ENCODE results near the gene SQSTM1.
"Not testable (repeated sequence)": the region's sequence is repeated elsewhere in the genome, so short reads cannot be mapped to it uniquely, and the experiment has no call there.

Gene SQSTM1

DNA sequence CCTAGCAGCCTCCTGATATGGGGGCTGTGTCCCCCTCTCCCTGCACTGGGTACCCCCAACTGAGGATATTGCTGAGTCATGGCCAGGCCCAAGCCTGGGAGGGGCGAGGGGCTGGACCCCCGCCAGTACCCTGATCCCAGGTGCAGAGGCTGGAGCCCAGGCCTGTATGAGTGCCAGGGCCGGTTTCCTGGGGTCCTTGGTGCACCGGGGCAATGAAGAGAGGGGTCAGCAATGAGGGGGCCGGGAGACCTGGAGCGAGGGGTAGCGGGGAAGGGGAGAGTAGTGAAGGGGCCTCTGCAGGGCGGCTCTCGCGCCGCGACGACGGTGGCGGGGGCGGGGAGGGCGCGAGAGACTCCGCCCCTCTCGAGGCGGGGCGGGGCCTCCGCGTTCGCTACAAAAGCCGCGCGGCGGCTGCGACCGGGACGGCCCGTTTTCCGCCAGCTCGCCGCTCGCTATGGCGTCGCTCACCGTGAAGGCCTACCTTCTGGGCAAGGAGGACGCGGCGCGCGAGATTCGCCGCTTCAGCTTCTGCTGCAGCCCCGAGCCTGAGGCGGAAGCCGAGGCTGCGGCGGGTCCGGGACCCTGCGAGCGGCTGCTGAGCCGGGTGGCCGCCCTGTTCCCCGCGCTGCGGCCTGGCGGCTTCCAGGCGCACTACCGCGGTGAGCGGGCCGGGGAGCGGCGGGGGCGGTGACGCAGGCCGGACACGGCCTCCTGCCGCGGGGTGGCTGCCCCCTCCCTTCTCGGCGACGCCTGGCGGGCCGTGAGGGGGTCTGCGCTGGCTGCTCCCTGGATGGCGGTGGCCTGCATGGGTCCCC is at the start of gene SQSTM1:
TSS of gene SQSTM1 (plus strand) at position 423 of the 815 bp plus-strand sequence. CDS start at position 455, 32 bp downstream.
- peak in 1 of 2 experiments; percentile 54 for DNase-seq

DNA sequence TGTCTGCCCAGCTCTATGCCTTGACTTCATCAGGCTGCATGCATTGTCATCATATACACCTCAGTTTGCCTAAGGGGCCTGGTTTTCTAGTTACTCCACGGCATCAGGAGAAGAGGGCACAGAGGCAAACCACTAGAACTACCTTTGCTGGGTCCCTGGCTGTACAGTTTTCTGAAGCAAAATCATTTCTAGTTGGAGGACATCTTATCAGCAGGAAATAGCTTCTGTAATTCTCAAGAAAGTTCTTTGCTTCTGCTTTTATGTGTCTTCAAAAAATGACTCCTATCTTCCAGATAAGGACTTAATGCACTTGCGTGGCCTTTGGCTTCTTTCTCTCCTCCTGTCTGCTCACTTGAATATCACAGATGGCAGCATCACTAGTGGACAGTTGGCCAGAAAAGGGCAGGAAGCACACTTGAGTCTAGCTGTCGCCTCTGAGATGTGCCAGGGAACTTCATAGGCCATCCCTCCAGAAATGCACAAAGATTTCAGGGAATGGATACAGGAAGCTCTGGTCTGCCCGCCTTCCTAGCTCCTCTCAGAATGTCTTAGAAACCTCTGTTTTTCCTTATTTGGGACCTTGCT is 49.3 kb upstream of the SQSTM1 start:
- no peak for DNase-seq

DNA sequence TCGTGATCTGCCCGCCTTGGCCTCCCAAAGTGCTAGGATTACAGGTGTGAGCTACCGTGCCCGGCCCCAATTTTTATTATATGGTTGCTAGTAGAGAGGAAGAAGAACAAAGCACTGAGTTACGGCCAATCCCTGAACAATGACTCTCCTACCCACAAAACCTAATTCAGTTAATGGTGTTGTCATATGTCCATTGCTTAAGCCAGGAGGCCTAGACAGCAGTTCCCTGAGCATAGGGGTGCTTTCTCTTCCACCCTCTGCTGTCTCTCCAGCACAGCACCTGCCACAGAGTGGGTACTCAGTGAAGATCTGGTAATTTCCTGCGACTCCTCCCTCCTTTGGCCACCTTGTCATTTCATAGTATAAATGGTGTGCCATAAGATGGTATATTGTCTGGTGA is 48.4 kb upstream of the SQSTM1 start:
- no peak for DNase-seq

DNA sequence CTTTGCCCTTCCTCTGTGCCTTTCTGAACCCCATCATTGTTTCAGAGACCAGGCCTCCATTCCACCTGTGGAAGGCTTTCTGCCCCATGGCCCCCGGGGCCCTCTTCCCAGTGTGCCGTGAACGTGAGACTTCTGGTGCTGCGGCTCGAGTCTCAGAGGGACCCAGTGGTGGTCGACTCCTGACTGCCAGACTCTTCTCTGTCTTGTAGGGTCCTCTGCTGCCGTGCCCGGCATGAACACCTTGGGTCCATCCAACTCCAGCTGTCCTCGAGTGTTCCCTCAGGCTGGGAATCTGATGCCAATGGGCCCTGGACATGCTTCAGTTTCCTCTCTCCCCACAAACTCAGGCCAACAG is 47.0 kb upstream of the SQSTM1 start:
- DNase-seq, result no peak

DNA sequence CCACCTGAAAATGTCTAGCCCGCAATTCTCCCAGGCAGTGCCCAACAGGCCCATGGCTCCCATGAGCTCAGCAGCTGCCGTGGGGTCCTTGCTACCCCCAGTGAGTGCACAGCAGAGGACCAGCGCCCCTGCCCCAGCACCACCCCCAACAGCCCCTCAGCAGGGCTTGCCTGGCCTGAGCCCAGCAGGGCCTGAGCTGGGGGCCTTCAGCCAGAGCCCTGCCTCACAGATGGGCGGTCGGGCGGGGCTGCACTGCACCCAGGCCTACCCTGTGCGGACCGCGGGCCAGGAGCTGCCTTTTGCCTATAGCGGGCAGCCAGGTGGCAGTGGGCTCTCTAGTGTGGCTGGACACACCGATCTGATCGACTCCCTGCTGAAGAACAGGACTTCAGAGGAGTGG is 46.3 kb upstream of the SQSTM1 start:
- no peak for DNase-seq

DNA sequence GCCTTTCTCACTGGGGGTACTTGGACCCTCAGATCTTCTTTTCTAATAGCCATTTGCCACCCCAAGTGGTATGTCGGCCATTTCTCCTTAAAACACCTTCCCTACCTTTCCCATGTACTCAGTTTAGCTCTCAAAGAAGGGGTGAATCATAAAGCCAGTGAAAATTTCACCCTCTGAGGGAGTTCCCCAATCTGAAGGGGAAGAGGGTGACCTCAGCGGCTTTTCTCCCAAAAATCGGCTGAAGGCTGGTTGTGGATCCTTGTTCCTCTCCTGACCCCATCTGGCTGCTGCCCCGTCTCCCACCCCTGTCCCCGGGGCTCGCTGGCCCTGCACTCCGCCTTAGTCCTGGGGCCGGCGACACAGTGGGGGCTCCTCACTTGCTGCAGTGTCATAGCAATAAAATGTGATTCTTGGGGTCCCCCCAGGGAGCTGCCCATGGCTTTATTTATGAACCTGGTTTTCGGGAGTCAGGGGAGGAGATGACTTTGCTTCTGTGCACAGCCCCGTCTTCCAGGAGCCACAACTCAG is 44.2 kb upstream of the SQSTM1 start:
- DNase-seq, result no peak

DNA sequence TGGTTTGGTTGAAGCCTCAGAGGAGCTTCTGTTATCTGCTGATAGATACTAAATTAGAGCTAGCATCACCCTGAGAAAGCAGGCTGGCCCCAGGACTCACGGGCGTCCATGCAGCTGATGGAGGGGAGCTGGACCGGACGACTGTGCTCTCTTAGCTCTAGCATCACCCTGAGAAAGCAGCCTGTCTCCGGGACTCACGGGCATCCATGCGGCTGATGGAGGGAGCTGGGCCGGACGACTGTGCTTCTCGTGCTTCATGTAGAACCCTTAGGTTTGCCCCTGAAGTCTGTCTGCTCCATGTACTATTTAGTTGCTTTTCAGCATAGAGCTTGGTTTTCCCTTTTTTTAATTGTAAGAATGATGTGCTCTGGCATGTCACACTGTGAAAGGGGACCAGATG is 43.2 kb upstream of the SQSTM1 start:
- DNase-seq, result no peak

DNA sequence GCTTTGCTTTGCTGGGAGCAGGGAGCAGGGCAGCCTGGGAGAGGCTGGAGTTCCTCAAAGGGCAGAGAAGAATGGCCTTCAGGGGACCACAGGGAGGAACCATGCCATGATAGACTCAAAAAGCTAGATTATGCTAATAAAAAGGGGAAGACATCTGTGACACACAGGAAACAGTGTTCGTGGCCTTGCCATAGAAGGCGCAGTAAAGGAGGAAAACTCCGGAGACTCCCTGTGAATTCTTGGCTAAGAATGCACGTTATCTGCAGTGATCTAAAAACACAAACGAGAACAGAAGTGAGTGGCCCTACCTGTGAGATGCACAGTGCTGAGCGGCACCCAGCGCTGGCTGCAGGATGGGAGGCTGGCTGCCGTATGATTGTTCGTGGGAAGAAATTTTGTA is 42.8 kb upstream of the SQSTM1 start:
- DNase-seq, result no peak

DNA sequence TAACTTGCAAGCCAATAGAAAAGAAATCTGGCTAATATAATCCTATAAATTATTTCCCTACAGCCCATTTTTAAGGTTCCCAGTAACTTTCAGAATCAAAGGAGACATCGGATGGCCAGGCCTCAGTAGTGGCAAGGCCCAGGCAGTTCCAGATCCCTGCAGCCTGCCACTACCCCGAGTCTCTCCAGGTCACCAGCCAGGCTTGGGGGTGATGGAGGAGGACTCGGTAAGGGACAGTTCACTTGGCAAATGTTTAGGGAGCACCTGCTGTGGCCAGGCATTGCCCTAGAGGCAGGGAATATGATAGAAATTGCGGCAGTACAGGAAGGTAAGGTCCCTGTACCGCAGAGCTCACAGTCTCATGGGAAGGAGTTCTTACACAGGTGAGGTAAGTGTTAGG is 42.1 kb upstream of the SQSTM1 start:
- DNase-seq, result no peak

DNA sequence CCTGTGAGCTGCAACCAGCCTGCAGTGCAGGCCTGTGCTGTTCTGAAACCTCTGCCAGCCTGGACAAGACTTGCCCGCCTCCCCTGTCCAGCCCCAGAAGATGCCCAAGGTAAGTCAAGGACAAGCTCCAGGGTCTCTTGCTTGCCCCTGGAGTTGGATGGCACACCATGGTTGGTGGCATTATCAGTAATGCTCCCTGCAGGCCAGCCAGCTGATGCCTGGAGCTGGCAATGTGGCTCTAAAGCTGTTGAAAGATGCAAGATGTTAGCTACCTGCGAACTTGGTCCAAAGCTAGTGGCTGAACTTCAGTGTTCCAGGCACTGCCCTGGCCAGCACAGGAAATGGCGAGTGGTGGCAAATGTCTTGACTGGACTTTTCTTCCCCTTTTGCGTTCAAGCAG is 40.9 kb upstream of the SQSTM1 start:
- no peak for DNase-seq

DNA sequence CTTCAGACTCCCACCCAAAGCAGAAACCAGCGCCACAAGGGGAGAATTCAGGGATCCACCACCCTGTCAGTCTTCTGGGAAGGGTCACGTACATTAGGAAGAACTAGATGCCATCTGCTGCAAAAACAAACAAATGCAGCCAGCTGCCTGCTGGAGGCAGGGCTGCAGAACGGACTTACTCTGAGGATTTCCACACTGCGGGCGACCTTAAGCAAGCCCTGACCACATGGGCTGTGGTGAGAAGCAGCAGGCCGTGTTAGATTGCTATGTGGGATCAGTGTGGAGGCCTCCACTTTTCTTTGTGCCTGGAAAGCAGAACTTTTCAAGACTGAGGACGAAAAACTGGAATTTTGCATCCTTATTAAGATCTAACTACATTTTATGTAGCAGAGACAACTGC is 40.3 kb upstream of the SQSTM1 start:
- DNase-seq, result peak; percentile 59

DNA sequence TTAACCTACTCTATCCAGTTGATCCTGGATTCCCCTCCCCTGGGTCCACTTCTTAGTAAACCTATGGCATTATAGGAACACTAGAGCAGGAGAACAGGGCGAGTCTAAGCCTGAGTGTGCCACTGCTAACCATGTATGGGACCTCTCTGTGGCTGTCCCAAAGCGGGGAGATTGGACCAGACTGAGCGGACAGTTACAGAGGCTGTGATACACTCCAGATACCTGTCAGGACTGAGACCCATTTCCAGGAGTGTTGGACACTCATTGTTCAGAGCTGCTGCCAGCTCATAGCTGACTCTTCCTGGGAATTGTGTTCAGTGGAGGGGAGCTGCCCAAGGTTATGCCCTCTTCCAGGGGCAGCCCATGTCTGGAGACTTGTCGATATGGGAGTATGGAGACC is 38.9 kb upstream of the SQSTM1 start:
- no peak for DNase-seq

DNA sequence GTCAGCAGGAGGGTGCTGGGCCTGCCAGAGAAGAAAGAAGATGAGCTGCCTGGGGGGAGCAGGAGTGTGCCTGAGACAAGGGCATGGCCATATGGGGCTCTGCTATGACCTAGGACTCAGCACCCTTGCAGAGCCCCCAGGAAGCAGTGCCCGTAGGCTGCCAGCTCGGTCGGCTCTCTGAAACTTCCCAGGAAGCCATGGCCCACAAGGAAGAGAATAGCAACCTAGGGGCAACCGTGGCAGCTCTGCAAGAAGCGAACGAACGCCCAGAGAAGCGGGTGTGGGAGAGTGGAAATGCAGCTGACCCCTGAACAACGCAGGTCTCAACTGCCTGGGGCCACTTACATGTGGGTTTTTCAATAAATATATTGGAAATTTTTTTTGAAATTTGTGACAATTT is 37.6 kb upstream of the SQSTM1 start:
- DNase-seq, result no peak

DNA sequence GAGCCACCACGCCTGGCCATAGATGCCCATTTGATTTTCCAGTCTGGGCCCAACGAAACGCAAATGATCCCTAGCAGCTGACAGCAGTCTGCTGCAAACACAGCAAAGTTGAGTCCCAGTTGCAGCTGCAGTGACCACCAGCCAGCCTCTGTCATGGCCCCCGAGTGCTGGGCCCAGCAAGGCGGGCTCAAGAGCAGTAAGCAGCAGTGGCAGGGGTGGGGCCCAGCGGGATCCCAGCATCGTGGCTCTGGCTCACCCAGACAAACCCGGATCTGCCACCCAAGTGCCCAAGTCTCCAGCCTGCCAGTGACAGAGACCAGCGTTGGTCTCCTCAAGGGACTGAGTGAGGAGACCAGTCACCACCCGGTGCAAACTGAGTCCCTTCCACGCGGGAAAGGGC is 33.8 kb upstream of the SQSTM1 start:
- DNase-seq, result no peak

DNA sequence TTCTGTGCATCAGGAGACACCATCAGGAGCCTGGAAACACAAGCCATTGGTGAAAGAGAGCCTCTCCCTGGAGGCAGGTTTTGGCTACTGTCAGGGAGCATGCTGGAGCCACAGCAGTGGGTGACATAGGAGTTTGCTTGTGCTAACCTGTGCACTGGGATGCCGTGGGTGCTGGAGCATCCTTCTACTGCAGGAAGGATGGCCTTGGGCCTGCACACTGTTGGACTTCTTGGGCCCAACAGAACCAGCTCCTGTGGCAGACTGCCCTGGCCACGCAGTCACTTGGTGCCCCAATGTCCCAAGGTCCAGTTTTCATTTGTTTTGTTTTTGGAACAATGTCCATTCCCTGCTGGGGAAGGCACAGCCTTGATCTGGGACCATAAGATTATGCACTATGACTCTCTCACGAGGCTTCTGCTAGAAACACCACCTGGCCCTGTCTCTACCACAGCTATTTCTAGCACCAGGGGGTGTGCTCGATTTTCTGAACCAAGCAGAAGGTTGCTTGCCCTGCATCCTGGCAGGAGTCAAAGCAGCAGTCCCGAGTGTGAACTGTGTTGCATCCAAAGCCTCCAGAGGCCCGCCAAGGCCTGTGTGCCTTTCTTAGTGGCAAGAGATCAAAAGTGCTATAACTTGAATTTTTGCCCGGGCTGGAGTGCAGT is 32.4 kb upstream of the SQSTM1 start:
- DNase-seq, result no peak

DNA sequence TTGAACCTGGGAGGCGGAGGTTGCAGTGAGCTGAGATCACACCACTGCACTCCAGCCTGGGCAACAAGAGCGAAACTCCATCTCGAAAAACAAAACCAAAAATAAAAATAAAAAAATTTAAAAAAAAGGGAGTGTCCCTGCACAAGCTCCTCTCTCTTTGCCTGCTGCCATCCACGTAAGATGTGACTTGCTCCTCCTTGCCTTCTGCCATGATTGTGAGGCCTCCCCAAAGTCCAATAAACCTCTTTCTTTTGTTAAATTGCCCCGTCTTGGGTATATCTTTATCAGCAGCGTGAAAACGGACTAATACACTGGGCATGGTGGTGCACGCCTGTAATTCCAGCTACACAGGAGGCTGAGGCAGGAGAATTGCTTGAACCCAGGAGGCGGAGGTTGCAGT is 31.4 kb upstream of the SQSTM1 start:
- DNase-seq, result not testable (repeated sequence)

DNA sequence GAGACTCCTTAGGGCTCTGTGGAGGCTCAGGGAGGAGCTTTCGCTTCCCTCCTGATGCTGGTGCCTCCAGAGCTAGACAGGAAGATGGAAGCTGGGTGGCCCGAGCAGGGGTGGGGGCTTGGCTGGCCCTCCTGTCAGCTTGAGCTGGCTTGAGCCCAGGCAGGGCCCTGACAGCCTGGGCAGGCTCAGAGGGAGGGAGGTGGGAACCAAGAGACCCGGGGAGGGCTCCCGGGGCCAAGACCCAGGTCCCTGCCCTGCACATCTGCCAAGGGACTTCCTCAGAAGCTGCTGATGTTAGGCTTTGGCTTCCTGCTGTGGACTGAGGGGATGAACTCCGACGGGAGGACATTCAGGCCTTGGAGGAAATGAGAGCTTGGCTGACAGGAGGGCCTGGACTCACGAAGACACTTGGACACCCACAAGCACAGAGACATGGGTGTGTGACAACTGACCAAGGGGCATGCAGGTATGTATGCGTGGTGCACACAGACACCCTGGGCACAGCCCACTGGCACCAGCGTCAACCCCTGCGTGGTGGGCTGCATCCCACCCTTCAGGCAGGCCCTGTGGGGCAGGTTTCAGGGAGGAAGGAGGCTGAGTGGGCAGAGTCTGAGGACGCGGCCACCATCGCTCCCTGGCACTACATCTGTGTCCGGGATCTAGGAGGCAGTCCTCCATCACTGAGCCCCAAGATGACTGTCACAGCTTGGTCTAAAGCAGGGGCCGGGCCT is 28.7 kb upstream of the SQSTM1 start:
- DNase-seq, result no peak

DNA sequence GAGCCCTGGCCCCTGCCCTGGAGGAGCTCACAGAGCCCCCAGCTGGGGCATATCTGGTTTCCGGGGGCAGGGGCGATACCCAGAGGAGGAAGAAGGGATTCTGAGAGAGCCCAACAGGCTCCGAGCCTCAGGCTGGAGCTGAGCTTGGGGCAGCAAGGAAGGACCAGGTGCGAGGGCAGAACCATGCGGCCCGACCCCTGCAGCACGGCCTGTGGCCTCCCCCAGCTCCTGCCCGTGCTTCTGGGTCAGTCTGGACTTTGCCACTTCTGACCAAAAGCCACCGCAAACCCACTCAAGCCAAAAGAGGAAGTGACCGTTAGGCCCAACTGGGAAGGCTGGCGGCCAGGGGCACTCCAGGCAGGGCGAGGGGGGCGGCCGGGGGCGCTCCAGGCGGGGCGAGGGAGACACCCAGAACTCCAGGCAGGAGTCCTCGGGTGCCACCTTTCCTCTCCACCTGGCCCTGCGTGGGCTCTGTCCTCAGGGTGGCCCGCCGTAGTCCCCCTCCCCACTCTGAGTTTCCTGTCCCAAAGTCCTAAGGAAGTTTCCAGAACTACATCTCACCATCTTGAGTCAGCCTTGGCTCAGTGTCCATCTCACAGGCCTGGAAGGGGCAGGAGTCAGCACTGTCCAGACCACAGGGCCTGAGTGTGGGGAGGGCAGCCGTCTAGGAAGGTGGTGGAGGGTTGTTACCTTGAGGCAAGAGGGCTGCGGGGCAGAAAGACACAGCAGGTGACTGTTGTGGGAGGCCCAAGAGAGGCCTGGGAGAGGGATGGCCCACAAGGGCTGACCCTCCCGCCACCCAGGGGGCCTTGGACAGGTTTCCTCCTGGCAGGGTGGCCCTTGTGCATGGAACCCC is 27.9 kb upstream of the SQSTM1 start:
- no peak for DNase-seq

DNA sequence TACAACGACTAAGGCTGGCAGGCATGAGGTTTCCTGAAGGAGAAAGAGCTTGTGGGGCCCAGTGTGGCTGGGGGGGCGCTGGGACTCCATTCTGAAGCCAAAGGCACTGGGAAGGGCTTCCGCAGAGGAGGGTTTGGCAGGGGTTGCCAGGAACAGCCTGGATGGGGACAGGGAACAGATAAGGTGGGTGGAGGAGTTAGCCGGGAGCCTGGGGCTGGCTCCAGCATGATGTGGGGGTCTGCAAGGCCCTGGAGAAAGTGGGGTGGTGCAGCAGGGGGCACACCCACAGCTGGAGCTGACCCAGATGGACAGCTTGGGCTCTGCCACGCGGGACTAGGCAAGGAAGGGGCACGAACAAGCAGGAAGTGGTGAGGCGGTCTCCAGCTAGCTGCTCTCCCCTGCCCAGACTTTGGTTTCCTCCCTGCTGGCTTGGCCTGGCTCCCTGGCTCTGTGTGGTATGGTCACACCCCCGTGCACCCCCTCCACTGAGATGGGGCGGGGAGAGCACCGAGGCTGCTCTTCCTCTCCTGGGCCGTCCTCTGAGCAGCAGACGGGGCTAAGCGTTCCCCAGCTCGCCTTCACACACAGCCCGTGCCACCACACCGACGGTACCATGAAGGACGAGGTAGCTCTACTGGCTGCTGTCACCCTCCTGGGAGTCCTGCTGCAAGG is 27.1 kb upstream of the SQSTM1 start, which contains the start of gene LTC4S:
TSS of gene LTC4S (plus strand) at position 519 of the 672 bp plus-strand sequence. CDS start at position 614, 95 bp downstream.
- DNase-seq, result no peak

DNA sequence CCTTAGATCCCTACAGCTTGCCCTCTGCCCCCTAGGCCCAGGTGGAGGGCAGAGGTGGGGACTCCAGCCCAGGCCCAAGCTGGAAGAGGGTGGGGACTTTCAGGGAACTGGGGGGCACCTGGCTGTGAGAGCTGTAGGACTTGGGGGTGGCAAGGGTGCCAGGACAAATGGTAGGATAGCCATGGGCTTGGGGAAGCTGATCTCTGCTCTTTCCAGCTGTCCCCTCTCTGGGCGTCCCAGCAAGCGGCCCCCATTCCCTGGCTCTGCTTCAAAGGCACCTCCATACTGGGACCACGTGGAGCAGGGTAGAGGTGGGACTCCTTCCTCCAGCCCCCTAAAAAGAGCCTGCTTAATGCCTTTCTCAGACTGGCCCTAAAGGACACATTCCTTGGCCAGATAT is 26.5 kb upstream of the SQSTM1 start:
- no peak for DNase-seq

DNA sequence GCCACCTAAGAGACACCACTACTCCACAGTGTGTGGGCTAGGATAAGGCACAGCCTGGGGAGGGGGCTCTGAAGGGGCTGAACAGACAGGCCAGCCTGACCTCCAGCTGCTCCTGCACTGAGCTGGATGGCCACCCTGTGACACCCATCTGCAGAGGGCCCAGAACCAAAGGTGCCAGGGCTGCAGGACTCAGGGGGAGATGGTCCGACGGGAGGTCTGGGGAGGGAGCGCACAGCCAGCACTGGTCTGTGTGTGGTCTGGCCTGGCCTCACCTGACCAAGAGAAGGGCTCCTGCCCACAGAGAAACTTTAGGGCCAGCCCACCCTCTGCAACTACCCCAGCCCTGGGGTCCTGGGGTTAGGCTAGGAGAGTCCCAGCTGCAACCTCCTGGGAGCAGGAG is 26.1 kb upstream of the SQSTM1 start:
- no peak for DNase-seq
